HG02852 (cell line): ENCODE results near the gene CTAGE1.
"Not testable (repeated sequence)": the region's sequence is repeated elsewhere in the genome, so short reads cannot be mapped to it uniquely, and the experiment has no call there.

ENCODE experiments used
- ATAC-seq: cut with Tn5 transposase; IDR thresholded peaks from one replicate; pipeline ENCODE4 v1.9.1; 2021; ENCODE audit warnings: mild to moderate bottlenecking, moderate library complexity; ENCODE audit not compliant: unreplicated experiment

CTAGE1 gene

GRCh38 chr18:22417496-22418188, at the start of gene CTAGE1:
TSS of gene CTAGE1 (minus strand) at chr18:22417915. CDS start at chr18:22417811, 104 bp downstream.
- ATAC-seq: no peak

- ATAC-seq: no peak
These were observed 49.1 kb upstream of the CTAGE1 start for GRCh38 chr18:22466608-22467395.

- no peak for ATAC-seq
These were observed 48.2 kb upstream of the CTAGE1 start for GRCh38 chr18:22465859-22466457.

GRCh38 chr18:22463076-22463475, 45.4 kb upstream of the CTAGE1 start:
- ATAC-seq: no peak

- ATAC-seq: no peak
These were observed 41.8 kb upstream of the CTAGE1 start for GRCh38 chr18:22459491-22459890.

GRCh38 chr18:22457524-22457923, 39.8 kb upstream of the CTAGE1 start:
- ATAC-seq: no peak

GRCh38 chr18:22456547-22456946, 38.8 kb upstream of the CTAGE1 start:
- no peak for ATAC-seq

- ATAC-seq: no peak
These were observed 38.4 kb upstream of the CTAGE1 start for GRCh38 chr18:22456116-22456480.

- no peak for ATAC-seq
These were observed 37.9 kb upstream of the CTAGE1 start for GRCh38 chr18:22455425-22456115.

- ATAC-seq: no peak
These were observed 35.6 kb upstream of the CTAGE1 start for GRCh38 chr18:22453315-22453714.

- no peak for ATAC-seq
These were observed 34.5 kb upstream of the CTAGE1 start for GRCh38 chr18:22452226-22452668.

GRCh38 chr18:22451796-22452195, 34.1 kb upstream of the CTAGE1 start:
- no peak for ATAC-seq

- not testable (repeated sequence) for ATAC-seq
These were observed 33.1 kb upstream of the CTAGE1 start for GRCh38 chr18:22450766-22451165.

GRCh38 chr18:22450318-22450717, 32.6 kb upstream of the CTAGE1 start:
- not testable (repeated sequence) for ATAC-seq

GRCh38 chr18:22449753-22450152, 32.0 kb upstream of the CTAGE1 start:
- not testable (repeated sequence) for ATAC-seq

- ATAC-seq: no peak
These were observed 30.5 kb upstream of the CTAGE1 start for GRCh38 chr18:22448238-22448637.

- no peak for ATAC-seq
These were observed 30.1 kb upstream of the CTAGE1 start for GRCh38 chr18:22447792-22448191.

- no peak for ATAC-seq
These were observed 29.2 kb upstream of the CTAGE1 start for GRCh38 chr18:22446911-22447310.

GRCh38 chr18:22446325-22446724, 28.6 kb upstream of the CTAGE1 start:
- no peak for ATAC-seq

GRCh38 chr18:22441638-22442037, 23.9 kb upstream of the CTAGE1 start:
- no peak for ATAC-seq

GRCh38 chr18:22439447-22439846, 21.7 kb upstream of the CTAGE1 start:
- ATAC-seq: no peak
